SK-N-SH (cell line): ENCODE results near the gene LRRC36. TPM values are rescaled to one million over a fixed set of nuclear protein-coding genes. Genes with fewer than 3 reads are reported as not detected.

Experiments
- CTCF ChIA-PET: fragments of 300-600, 350-600 bp; formaldehyde crosslinking; extraction: SDS; loops from one replicate; lab custom pipeline; 2021; lab: Yijun Ruan, JAX
- POLR2A ChIA-PET: fragments of 350-600 bp; sonication (Branson Sonifier 250); formaldehyde crosslinking; extraction: SDS; loops from one replicate; lab custom pipeline; 2020; ENCODE audit warnings: antibody characterized with exemption, inconsistent platforms; lab: Yijun Ruan, JAX
- DNase-seq: peaks from one replicate; pipeline ENCODE4 v3.0.0; 2012
- H2AFZ ChIP-seq: fragments of 200-600 bp; sonication (generic); 2 replicates; pipeline ENCODE4 v1.8.1; 2016; ENCODE audit warnings: antibody characterized with exemption, mild to moderate bottlenecking, low read depth
- H3F3A ChIP-seq: fragments of 200-600 bp; sonication (generic); replicated peaks from 2 replicates; pipeline ENCODE3; 2016; ENCODE audit warnings: antibody characterized with exemption, mild to moderate bottlenecking; ENCODE audit not compliant: insufficient read depth
- H3K27ac ChIP-seq, 2 experiments: fragments of 200-500 bp in 1 of 2; fragments of 200-600 bp in 1 of 2; sonication (Bioruptor generic) in 1 of 2; sonication (generic), shearing (Covaris generic) in 1 of 2; 2 replicates each; pipeline versions ENCODE4 v1.5.1 to v1.6.1; 2014 to 2016; ENCODE audit warnings: low read depth in 2 of 2, inconsistent platforms in 1 of 2, low read length in 1 of 2, mild to moderate bottlenecking in 1 of 2, mixed read lengths in 1 of 2
- H3K27me3 ChIP-seq: fragments of 200-600 bp; sonication (generic), shearing (Covaris generic); 2 replicates; pipeline ENCODE4 v1.6.1; 2016; ENCODE audit warnings: mixed run types; ENCODE audit not compliant: insufficient read depth
- H3K36me3 ChIP-seq, 2 experiments: fragments of 200-500 bp in 1 of 2; fragments of 200-600 bp in 1 of 2; sonication (Bioruptor generic) in 1 of 2; sonication (generic) in 1 of 2; replicated peaks in 1 of 2; 2 replicates each; pipeline versions ENCODE3 to v1.5.1; 2014 to 2016; ENCODE audit warnings: low read length in 1 of 2, mild to moderate bottlenecking in 1 of 2; ENCODE audit not compliant: insufficient read depth in 2 of 2, control insufficient read depth in 1 of 2
- H3K4me1 ChIP-seq, 2 experiments: fragments of 200-500 bp in 1 of 2; fragments of 200-600 bp in 1 of 2; sonication (Bioruptor generic) in 1 of 2; sonication (generic), shearing (Covaris generic) in 1 of 2; 2 replicates each; pipeline versions ENCODE4 v1.5.1 to v1.6.1; 2014 to 2016; ENCODE audit warnings: low read depth in 1 of 2, low read length in 1 of 2, mixed run types in 1 of 2; ENCODE audit not compliant: insufficient read depth in 2 of 2, control insufficient read depth in 1 of 2
- H3K4me2 ChIP-seq: fragments of 200-600 bp; sonication (generic), shearing (Covaris generic); 2 replicates; pipeline ENCODE4 v1.6.1; 2017; ENCODE audit warnings: mixed run types
- H3K4me3 ChIP-seq, 2 experiments: fragments of 200-500 bp in 1 of 2; fragments of 200-600 bp in 1 of 2; sonication (Bioruptor generic) in 1 of 2; sonication (generic), shearing (Covaris generic) in 1 of 2; 2 replicates each; pipeline versions ENCODE4 v1.5.1 to v1.8.1; 2014 to 2016; ENCODE audit warnings: low read depth in 2 of 2, inconsistent platforms in 1 of 2, low read length in 1 of 2, mild to moderate bottlenecking in 1 of 2, mixed read lengths in 1 of 2, moderate library complexity in 1 of 2
- H3K79me2 ChIP-seq: fragments of 200-600 bp; sonication (generic); 2 replicates; pipeline ENCODE4 v1.8.1; 2017; ENCODE audit warnings: mild to moderate bottlenecking; ENCODE audit not compliant: insufficient read depth
- H3K9ac ChIP-seq: fragments of 200-600 bp; sonication (generic); 2 replicates; pipeline ENCODE4 v1.6.1; 2017; ENCODE audit warnings: mixed run types
- H3K9me2 ChIP-seq: fragments of 200-600 bp; sonication (generic); 2 replicates; pipeline ENCODE4 v1.6.1; 2017; ENCODE audit warnings: mixed run types
- H3K9me3 ChIP-seq: fragments of 200-600 bp; sonication (generic); 2 replicates; pipeline ENCODE4 v1.6.1; 2017; ENCODE audit warnings: mixed run types, mild to moderate bottlenecking, moderate library complexity
- H4K20me1 ChIP-seq: fragments of 200-600 bp; sonication (generic); 2 replicates; pipeline ENCODE4 v1.6.1; 2017; ENCODE audit warnings: mild to moderate bottlenecking, mixed run types; ENCODE audit not compliant: insufficient read depth
- EP300 ChIP-seq, 2 experiments: IDR thresholded peaks; 2 replicates each; pipeline versions ENCODE4 v1.4.0 to v1.6.1; 2012; ENCODE audit warnings: borderline replicate concordance in 1 of 2, low read depth in 1 of 2, low read length in 1 of 2
- FOXJ3 ChIP-seq: sonication (generic); formaldehyde crosslinking; IDR thresholded peaks from 2 replicates; pipeline ENCODE4 v1.5.1; 2020; ENCODE audit warnings: mild to moderate bottlenecking, missing genetic modification reagents
- GABPA ChIP-seq: IDR thresholded peaks from 2 replicates; pipeline ENCODE4 v1.4.0; 2012; ENCODE audit warnings: low read depth, mild to moderate bottlenecking
- MEF2A ChIP-seq: IDR thresholded peaks from 2 replicates; pipeline ENCODE4 v1.4.0; 2012; ENCODE audit warnings: low read depth, borderline replicate concordance
- RAD21 ChIP-seq: IDR thresholded peaks from 2 replicates; pipeline ENCODE4 v1.6.1; 2012; ENCODE audit warnings: mild to moderate bottlenecking, low read length
- RCOR1 ChIP-seq: fragments of 150-350 bp; IDR thresholded peaks from 2 replicates; pipeline ENCODE4 v1.6.1; 2017; ENCODE audit warnings: antibody characterized with exemption, low read length
- SMC3 ChIP-seq: IDR thresholded peaks from 2 replicates; pipeline ENCODE4 v1.6.1; 2012; ENCODE audit warnings: low read depth, low read length, improper control_type of control experiment
- TAF1 ChIP-seq: IDR thresholded peaks from 2 replicates; pipeline ENCODE4 v1.6.1; 2012; ENCODE audit warnings: low read depth, mild to moderate bottlenecking, low read length, moderate library complexity, borderline replicate concordance
- TEAD4 ChIP-seq: IDR thresholded peaks from 2 replicates; pipeline ENCODE4 v1.4.0; 2012; ENCODE audit warnings: mild to moderate bottlenecking, borderline replicate concordance; ENCODE audit not compliant: insufficient read depth
- USF2 ChIP-seq: fragments of 150-350 bp; IDR thresholded peaks from 2 replicates; pipeline ENCODE4 v1.6.1; 2017; ENCODE audit warnings: antibody characterized with exemption, low read length, low read depth, borderline replicate concordance
- YY1 ChIP-seq: IDR thresholded peaks from 2 replicates; pipeline ENCODE4 v1.4.0; 2012; ENCODE audit warnings: low read depth, mild to moderate bottlenecking
- WGBS: methylation state at CpG from one replicate; pipeline ENCODE4 v1.1.6; 2017; ENCODE audit warnings: low lambda C conversion rate; 5-methylcytosine and 5-hydroxymethylcytosine counted together
- polyA plus RNA-seq, 3 experiments: library from polyadenylated mRNA; depleted of rRNA; stranded (reverse); fragments of >200 nt; gene quantifications; 2 replicates each; pipeline ENCODE4 v1.2.3, GENCODE V29; 2012
- TF ChIP-seq, protein P1 (sequence below): IDR thresholded peaks from 2 replicates; pipeline ENCODE4 v1.4.0; 2012; ENCODE audit warnings: low read depth, borderline replicate concordance
- TF ChIP-seq, protein P2 (sequence below): fragments of 150-350 bp; IDR thresholded peaks from 2 replicates; pipeline ENCODE4 v1.6.1; 2016; ENCODE audit warnings: mild to moderate bottlenecking, low read depth, low read length

The LRRC36 gene
- polyA plus RNA-seq, 1 of the 3 experiments (the other 2 are of a cell fraction), result 0.92 TPM

DNA sequence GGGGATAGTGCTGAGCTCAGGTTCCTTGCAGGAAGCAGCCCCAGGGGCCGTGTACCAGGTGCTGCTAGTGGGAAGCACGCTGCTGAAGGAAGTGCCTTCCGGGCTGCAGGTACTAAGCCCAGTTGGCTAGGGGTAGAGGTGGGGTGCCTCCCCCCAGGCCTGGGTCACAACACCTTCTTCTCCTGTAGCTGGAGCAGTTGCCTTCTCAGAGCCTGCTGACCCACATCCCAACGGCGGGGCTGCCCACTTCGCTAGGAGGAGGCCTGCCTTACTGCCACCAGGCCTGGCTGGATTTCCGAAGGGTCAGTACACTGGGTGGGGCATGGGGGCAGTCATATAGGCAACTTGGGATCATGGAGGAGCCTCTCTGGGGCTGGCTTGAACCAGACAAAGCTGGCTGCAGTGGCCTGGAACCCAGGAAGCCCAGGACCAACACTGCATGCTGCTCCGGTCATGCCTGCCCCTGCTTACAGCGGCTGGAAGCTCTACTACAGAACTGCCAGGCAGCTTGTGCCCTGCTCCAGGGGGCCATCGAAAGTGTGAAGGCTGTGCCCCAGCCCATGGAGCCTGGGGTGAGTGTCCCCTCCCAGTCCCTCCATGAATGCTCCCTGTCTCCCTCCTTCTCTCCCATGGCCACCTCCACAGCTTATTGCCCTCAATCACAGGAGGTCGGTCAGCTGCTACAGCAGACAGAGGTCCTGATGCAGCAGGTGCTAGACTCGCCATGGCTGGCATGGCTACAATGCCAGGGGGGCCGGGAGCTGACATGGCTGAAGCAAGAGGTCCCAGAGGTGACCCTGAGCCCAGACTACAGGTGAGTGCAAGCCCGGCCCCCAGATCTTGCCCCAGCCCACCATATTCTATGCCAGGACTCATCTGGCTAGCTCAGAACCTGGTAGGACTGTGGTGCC is 44.8 kb upstream of the LRRC36 start:
- Histone ChIP-seq H2AFZ (no peak overlapping the region), H3K9me3 (no peaks in the 10 kb centered on the region), H4K20me1 (no peaks in the 10 kb centered on the region), H3K27me3 (no peaks in the 10 kb centered on the region), H3K9ac (no peak overlapping the region), H3K36me3 (peaks cover 16 to 32% of the 10 kb centered on the region in 2 experiments)
- CTCF ChIA-PET, result interaction anchor here (0.6 to 4.4 kb wide), 9 partner anchors 15 to 328 kb away, joined by 3 to 24 read pairs (median 3); partner anchors contain the start of genes KCTD19, LRRC36, NOL3 and ZDHHC1
- no peak for DNase-seq
- TF ChIP-seq EP300 (IDR thresholded peaks at IDR 0.05; ENCODE audit: borderline replicate concordance in 1 of 2, low read depth in 1 of 2, low read length in 1 of 2), result no peak
- no peak for TF ChIP-seq SMC3
- no peak for TF ChIP-seq RCOR1
- no peak for TF ChIP-seq TAF1
- TF ChIP-seq, all 33 proteins: peak for 0
- Histone ChIP-seq H3K9me2 (no peaks in the 10 kb centered on the region), H3K4me1 (peaks cover 20 to 50% of the 10 kb centered on the region in 2 experiments; a peak in 3 of 4 replicates), H3F3A (peaks cover 21% of the 10 kb centered on the region), H3K4me3 (no peak overlapping the region), H3K4me2 (no peak overlapping the region), H3K27ac (no peak overlapping the region), H3K79me2 (peaks cover 18% of the 10 kb centered on the region)
- 89% methylated on average over 5 of the region's 14 CpGs for WGBS
- POLR2A ChIA-PET, result interaction anchor here (1.3 to 1.7 kb wide), 2 partner anchors 27 to 49 kb away, joined by 3 to 4 read pairs; no protein-coding TSS in a partner anchor

- no peak for DNase-seq
- no peaks in the 10 kb centered on the region for H3K27me3 ChIP-seq
- H3K9me2 ChIP-seq, result no peaks in the 10 kb centered on the region
- H3K27ac ChIP-seq, result no peak overlapping the region
- peaks cover 18% of the 10 kb centered on the region for H3K79me2 ChIP-seq
- ChIA-PET CTCF (interaction anchor here (0.9 to 4.4 kb wide), 7 partner anchors 14 to 329 kb away, joined by 3 to 24 read pairs (median 5); partner anchors contain the start of genes KCTD19, LRRC36, NOL3 and ZDHHC1), POLR2A (interaction anchor here (1.3 kb wide), 1 partner anchor 26 kb away, joined by 3 read pairs; no protein-coding TSS in a partner anchor)
- no peak overlapping the region for H3K4me2 ChIP-seq
- no peaks in the 10 kb centered on the region for H4K20me1 ChIP-seq
- TF ChIP-seq MEF2A (no peak), YY1 (no peak), TEAD4 (no peak), FOXJ3 (CRISPR knock-in tag) (no peak), SMC3 (no peak), GABPA (no peak), RAD21 (no peak), USF2 (no peak), RCOR1 (no peak)
- TF ChIP-seq, protein P1, sequence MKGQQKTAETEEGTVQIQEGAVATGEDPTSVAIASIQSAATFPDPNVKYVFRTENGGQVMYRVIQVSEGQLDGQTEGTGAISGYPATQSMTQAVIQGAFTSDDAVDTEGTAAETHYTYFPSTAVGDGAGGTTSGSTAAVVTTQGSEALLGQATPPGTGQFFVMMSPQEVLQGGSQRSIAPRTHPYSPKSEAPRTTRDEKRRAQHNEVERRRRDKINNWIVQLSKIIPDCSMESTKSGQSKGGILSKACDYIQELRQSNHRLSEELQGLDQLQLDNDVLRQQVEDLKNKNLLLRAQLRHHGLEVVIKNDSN, result no peak
- TF ChIP-seq, protein P2, sequence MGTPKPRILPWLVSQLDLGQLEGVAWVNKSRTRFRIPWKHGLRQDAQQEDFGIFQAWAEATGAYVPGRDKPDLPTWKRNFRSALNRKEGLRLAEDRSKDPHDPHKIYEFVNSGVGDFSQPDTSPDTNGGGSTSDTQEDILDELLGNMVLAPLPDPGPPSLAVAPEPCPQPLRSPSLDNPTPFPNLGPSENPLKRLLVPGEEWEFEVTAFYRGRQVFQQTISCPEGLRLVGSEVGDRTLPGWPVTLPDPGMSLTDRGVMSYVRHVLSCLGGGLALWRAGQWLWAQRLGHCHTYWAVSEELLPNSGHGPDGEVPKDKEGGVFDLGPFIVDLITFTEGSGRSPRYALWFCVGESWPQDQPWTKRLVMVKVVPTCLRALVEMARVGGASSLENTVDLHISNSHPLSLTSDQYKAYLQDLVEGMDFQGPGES, result no peak
- no peak overlapping the region for H3K4me3 ChIP-seq
- no peak overlapping the region for H3K9ac ChIP-seq
- peaks cover 14 to 35% of the 10 kb centered on the region in 2 experiments for H3K36me3 ChIP-seq
- no peak overlapping the region for H2AFZ ChIP-seq
- H3K4me1 ChIP-seq, result peaks cover 16 to 48% of the 10 kb centered on the region in 2 experiments; a peak in 3 of 4 replicates
- 98% methylated on average over 8 of the region's 10 CpGs for WGBS
- H3K9me3 ChIP-seq, result no peaks in the 10 kb centered on the region
- H3F3A ChIP-seq, result peaks cover 16% of the 10 kb centered on the region
Observed at GRCh38 chr16:67282447-67282805, 44.2 kb upstream of the LRRC36 start.
